Epithelial cell of prostate (primary cell): ENCODE data around the gene C5AR2.
"Not testable (repeated sequence)": the region's sequence is repeated elsewhere in the genome, so short reads cannot be mapped to it uniquely, and the experiment has no call there.

Experiments used
- DNase-seq: peaks from one replicate; pipeline ENCODE4 v3.0.0-alpha.2; 2011; ENCODE audit warnings: low read depth, low spot score
- H3K27ac ChIP-seq: fragments of 450-650 bp; 2 replicates; pipeline ENCODE4 v1.5.1; 2017; ENCODE audit warnings: mild to moderate bottlenecking

The C5AR2 gene

GRCh38 chr19:47322058-47322457 is 9.9 kb upstream of the C5AR2 start:
- no peak for DNase-seq
- H3K27ac ChIP-seq, result no peak overlapping the region

- DNase-seq, result no peak
- no peak overlapping the region for H3K27ac ChIP-seq
These were observed 8.6 kb upstream of the C5AR2 start for GRCh38 chr19:47323409-47323808.

- no peak for DNase-seq
- no peak overlapping the region for H3K27ac ChIP-seq
These were observed 8.1 kb upstream of the C5AR2 start for GRCh38 chr19:47323872-47324271.

GRCh38 chr19:47324502-47324901 is 7.5 kb upstream of the C5AR2 start:
- no peak overlapping the region for H3K27ac ChIP-seq
- no peak for DNase-seq

- H3K27ac ChIP-seq, result peak overlapping the region; percentile 54
These were observed 1.5 kb upstream of the C5AR2 start for GRCh38 chr19:47330466-47330869.

GRCh38 chr19:47331490-47331889 is 485 bp upstream of the C5AR2 start:
- no peak overlapping the region for H3K27ac ChIP-seq
- no peak for DNase-seq

More at GRCh38 chr19:47330466-47330869, 1.5 kb upstream of the C5AR2 start:
- no peak for DNase-seq

GRCh38 chr19:47336765-47337718 is 5.1 kb downstream of the C5AR2 start:
- DNase-seq, result not testable (repeated sequence)

GRCh38 chr19:47339196-47339880 is 7.4 kb downstream of the C5AR2 start:
- no peak overlapping the region for H3K27ac ChIP-seq
- DNase-seq, result no peak

More at GRCh38 chr19:47336765-47337718, 5.1 kb downstream of the C5AR2 start:
- H3K27ac ChIP-seq, result not testable (repeated sequence)

GRCh38 chr19:47340477-47341208 is 8.7 kb downstream of the C5AR2 start:
- H3K27ac ChIP-seq, result no peak overlapping the region
- DNase-seq, result no peak

- no peak for DNase-seq
- H3K27ac ChIP-seq, result no peak overlapping the region
These were observed 9.8 kb downstream of the C5AR2 start for GRCh38 chr19:47341734-47342133.

GRCh38 chr19:47343194-47343802 is 11.3 kb downstream of the C5AR2 start:
- H3K27ac ChIP-seq, result no peak overlapping the region
- no peak for DNase-seq

GRCh38 chr19:47344425-47344824 is 12.4 kb downstream of the C5AR2 start:
- no peak for DNase-seq
- no peak overlapping the region for H3K27ac ChIP-seq

GRCh38 chr19:47346024-47346423 is 14.0 kb downstream of the C5AR2 start:
- DNase-seq, H3K27ac ChIP-seq: not testable (repeated sequence)

GRCh38 chr19:47348819-47349795 is 17.1 kb downstream of the C5AR2 start, which contains the start of gene DHX34:
TSS of gene DHX34 (plus strand) at chr19:47349315. CDS start at chr19:47353031, 3,716 bp downstream.
- H3K27ac ChIP-seq, result peak within 1 kb of the TSS; percentile 41
- peak; percentile 92 for DNase-seq

GRCh38 chr19:47350630-47351029 is 18.7 kb downstream of the C5AR2 start:
- no peak for DNase-seq
- no peak overlapping the region for H3K27ac ChIP-seq

- H3K27ac ChIP-seq, result no peak overlapping the region
- no peak for DNase-seq
These were observed 19.6 kb downstream of the C5AR2 start for GRCh38 chr19:47351548-47351947.

GRCh38 chr19:47352095-47352494 is 20.1 kb downstream of the C5AR2 start:
- no peak overlapping the region for H3K27ac ChIP-seq
- DNase-seq, result no peak

GRCh38 chr19:47353307-47353712 is 21.3 kb downstream of the C5AR2 start:
- no peak for DNase-seq
- no peak overlapping the region for H3K27ac ChIP-seq

- H3K27ac ChIP-seq, result no peak overlapping the region
- no peak for DNase-seq
These were observed 24.9 kb downstream of the C5AR2 start for GRCh38 chr19:47356900-47357299.
